ENCODE data around the gene LRRC61. TPM values are rescaled to one million over a fixed set of nuclear protein-coding genes. Genes with fewer than 3 reads are reported as not detected.
A peak's percentile ranks its signal among the peaks of the same experiment; 100 is the strongest.
"Not testable (repeated sequence)": the region's sequence is repeated elsewhere in the genome, so short reads cannot be mapped to it uniquely, and the experiment has no call there.

Gene LRRC61
- total and polyA plus RNA-seq, 2 experiments from 2014 or later: 34.7 to 75.2 TPM

DNA sequence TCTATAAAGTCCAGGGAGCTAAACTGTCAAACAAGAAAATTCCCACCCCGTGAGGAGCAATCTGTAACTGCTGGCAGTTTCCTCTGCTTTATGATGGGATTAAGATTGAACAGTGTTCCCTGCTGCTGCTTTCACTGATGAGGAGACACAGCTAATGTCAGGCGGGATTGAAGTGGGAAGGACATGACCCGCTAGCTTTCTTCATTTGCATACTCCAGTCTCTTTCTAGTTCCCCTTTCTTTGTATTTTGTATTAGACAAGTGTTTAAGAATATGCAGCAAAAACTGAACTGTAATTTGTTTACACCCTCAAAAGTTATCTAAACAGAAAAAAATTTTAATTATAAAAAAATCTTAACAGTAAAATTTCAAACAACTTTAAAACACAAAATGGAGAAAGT is 40.0 kb upstream of the LRRC61 start:
- H3F3A ChIP-seq (replicated peaks; ENCODE audit: low read depth); H3K36me3 ChIP-seq (ENCODE audit: insufficient read depth); ATAC-seq; H3K4me2 ChIP-seq; DNase-seq (ENCODE audit: low spot score); H3K27ac Mint-ChIP-seq; H3K36me3 Mint-ChIP-seq (ENCODE audit: low read depth); H3K27me3 Mint-ChIP-seq (ENCODE audit: insufficient read depth, low read depth, poor library complexity); H3K9me2 ChIP-seq (ENCODE audit: insufficient read depth); H3K9me3 Mint-ChIP-seq; H3K4me3 ChIP-seq; H3K27me3 ChIP-seq (ENCODE audit: insufficient read depth); H4K20me1 ChIP-seq (replicated peaks; ENCODE audit: insufficient read depth); H3K27ac ChIP-seq (ENCODE audit: low read depth); H3K4me3 Mint-ChIP-seq; H3K79me2 ChIP-seq (replicated peaks; ENCODE audit: insufficient read depth); H2AFZ ChIP-seq: not testable (repeated sequence)
- H3K4me1 ChIP-seq (ENCODE audit: insufficient read depth): peaks cover 10% of the 10 kb centered on the region
- H3K4me1 Mint-ChIP-seq: peaks cover 25% of the 10 kb centered on the region; the same call in 2 of the 3 replicates

DNA sequence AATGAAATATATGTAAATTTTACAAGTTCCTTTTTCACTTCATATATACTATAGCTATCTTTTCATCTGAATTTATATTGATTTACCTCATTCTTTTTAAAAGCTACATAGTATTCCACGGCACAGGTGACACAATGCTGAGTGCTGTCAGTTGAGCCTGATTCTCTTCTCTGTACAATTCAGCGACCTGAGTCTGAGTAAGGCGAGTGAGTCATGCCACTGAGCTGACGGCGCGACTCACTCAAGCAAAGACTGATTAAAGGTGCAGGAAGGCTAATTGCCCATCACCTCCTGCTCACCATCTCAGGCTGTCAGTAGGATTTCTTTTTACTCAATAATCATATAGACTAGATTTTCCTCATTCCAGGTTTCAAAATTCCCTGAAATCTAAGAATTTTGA is 39.5 kb upstream of the LRRC61 start:
- not testable (repeated sequence) for H3K36me3 Mint-ChIP-seq (ENCODE audit: low read depth); H3K4me3 Mint-ChIP-seq
- peaks cover 25% of the 10 kb centered on the region for H3K4me1 Mint-ChIP-seq

DNA sequence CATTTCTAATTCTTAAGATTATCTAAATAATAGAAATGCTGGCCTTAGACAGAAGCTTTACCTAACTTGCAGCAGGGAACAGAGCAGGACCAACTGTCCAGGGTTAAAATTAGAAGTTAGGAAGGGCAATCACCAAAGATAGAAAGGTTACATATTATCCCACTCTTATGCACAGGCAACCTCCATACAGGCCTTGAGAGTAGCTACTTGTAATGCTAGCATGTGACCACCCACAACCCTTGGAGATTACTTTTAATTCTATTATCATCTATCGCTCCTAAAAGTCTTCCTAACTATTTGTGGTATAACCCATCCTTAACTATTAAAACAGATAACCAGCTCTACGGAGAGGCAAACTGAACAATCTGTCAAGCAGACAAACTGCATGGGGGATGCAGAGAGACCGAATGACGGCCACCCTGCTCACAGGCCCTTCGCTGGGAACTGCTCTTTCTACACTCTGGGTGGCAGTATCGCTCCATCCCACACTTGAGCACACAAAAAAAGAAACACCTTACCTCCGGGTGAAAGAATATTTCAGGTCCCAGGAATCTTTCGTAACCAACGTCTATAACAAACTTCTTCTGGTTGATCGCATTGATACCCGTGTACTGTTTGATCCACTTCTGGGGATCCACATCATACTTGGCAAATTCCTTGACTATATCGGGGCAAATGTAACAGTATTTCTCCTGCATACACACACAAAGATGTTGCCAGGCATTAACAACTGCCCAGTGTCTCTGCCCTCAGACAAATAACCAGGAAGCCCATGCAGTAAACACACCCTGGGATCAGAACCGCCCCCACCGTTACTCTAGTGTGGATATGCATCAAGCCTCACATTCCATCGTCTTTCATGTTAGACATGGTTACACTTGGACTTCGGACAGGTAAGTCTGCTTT is 37.1 kb upstream of the LRRC61 start:
- H3K9me3 Mint-ChIP-seq; H3K27ac Mint-ChIP-seq; H2AFZ ChIP-seq; H3K4me2 ChIP-seq; H3K36me3 ChIP-seq (ENCODE audit: insufficient read depth); H3K27me3 ChIP-seq (ENCODE audit: insufficient read depth); H3K4me3 ChIP-seq; H3K4me1 ChIP-seq (ENCODE audit: insufficient read depth); H3K9me2 ChIP-seq (ENCODE audit: insufficient read depth); H4K20me1 ChIP-seq (replicated peaks; ENCODE audit: insufficient read depth); H3K27ac ChIP-seq (ENCODE audit: low read depth); H3F3A ChIP-seq (replicated peaks; ENCODE audit: low read depth); H3K36me3 Mint-ChIP-seq (ENCODE audit: low read depth); H3K4me3 Mint-ChIP-seq; H3K79me2 ChIP-seq (replicated peaks; ENCODE audit: insufficient read depth); H3K27me3 Mint-ChIP-seq (ENCODE audit: insufficient read depth, low read depth, poor library complexity): not testable (repeated sequence)
- H3K4me1 Mint-ChIP-seq: peaks cover 12% of the 10 kb centered on the region
- DNase-seq (ENCODE audit: low spot score) (peak; percentile 22), ATAC-seq (peak; percentile 83)
- peak; percentile 63 to 66 for TF ChIP-seq CTCF (conservative IDR thresholded peaks at IDR 0.05; ENCODE audit: low read depth in 2 of 2)

More for the DNA sequence above, 39.5 kb upstream of the LRRC61 start:
- not testable (repeated sequence) for H3K9me3 Mint-ChIP-seq; H3K27me3 Mint-ChIP-seq (ENCODE audit: insufficient read depth, low read depth, poor library complexity); H3K79me2 ChIP-seq (replicated peaks; ENCODE audit: insufficient read depth); H3F3A ChIP-seq (replicated peaks; ENCODE audit: low read depth); H3K4me2 ChIP-seq; H2AFZ ChIP-seq; H3K27me3 ChIP-seq (ENCODE audit: insufficient read depth); H3K27ac ChIP-seq (ENCODE audit: low read depth); ATAC-seq; H4K20me1 ChIP-seq (replicated peaks; ENCODE audit: insufficient read depth); H3K27ac Mint-ChIP-seq; H3K36me3 ChIP-seq (ENCODE audit: insufficient read depth); DNase-seq (ENCODE audit: low spot score); H3K9me2 ChIP-seq (ENCODE audit: insufficient read depth); H3K4me3 ChIP-seq
- H3K4me1 ChIP-seq (ENCODE audit: insufficient read depth): peaks cover 10% of the 10 kb centered on the region

DNA sequence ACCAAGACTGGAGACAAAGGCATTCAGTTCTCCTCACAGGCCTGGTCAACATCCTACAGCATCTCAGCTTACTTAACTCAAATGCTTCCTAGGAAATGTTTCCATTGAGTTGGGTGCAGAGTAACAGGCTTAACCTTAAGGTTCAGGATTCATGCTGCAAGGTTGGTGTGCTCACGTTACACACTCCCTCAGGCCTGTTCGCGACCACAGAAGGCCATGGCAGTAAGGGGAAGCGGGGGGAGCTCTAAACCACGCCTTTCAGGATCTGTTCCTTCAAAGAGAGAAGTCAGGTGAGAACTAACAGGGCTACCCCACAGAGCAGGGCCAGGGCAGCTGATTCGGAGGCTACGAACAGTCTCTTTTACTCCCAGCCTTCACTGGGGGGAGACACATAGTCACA is 35.3 kb upstream of the LRRC61 start:
- H2AFZ ChIP-seq; H3K4me1 ChIP-seq (ENCODE audit: insufficient read depth); H3K36me3 ChIP-seq (ENCODE audit: insufficient read depth); H3F3A ChIP-seq (replicated peaks; ENCODE audit: low read depth); H4K20me1 ChIP-seq (replicated peaks; ENCODE audit: insufficient read depth); H3K27ac ChIP-seq (ENCODE audit: low read depth); DNase-seq (ENCODE audit: low spot score); H3K9me3 Mint-ChIP-seq; H3K36me3 Mint-ChIP-seq (ENCODE audit: low read depth); H3K27me3 ChIP-seq (ENCODE audit: insufficient read depth); H3K9me2 ChIP-seq (ENCODE audit: insufficient read depth); H3K4me3 Mint-ChIP-seq; H3K27ac Mint-ChIP-seq; H3K4me3 ChIP-seq; H3K79me2 ChIP-seq (replicated peaks; ENCODE audit: insufficient read depth); H3K27me3 Mint-ChIP-seq (ENCODE audit: insufficient read depth, low read depth, poor library complexity); H3K4me2 ChIP-seq: not testable (repeated sequence)
- peak; percentile 55 for ATAC-seq
- H3K4me1 Mint-ChIP-seq: peaks cover 14% of the 10 kb centered on the region
- TF ChIP-seq CTCF (conservative IDR thresholded peaks at IDR 0.05; ENCODE audit: low read depth in 2 of 2): peak in 1 of 2 experiments; percentile 16; a peak in 1 of 4 replicates

GRCh38 chr7:150288816-150289215 is 34.3 kb upstream of the LRRC61 start:
- not testable (repeated sequence) for H3K27ac Mint-ChIP-seq

More at GRCh38 chr7:150288816-150289215, 34.3 kb upstream of the LRRC61 start:
- not testable (repeated sequence) for H3K79me2 ChIP-seq (replicated peaks; ENCODE audit: insufficient read depth); H3K4me3 ChIP-seq; H2AFZ ChIP-seq; H3K36me3 ChIP-seq (ENCODE audit: insufficient read depth); H3F3A ChIP-seq (replicated peaks; ENCODE audit: low read depth); H3K4me1 ChIP-seq (ENCODE audit: insufficient read depth); H3K4me3 Mint-ChIP-seq; H3K9me3 Mint-ChIP-seq; H3K4me2 ChIP-seq; ATAC-seq; H4K20me1 ChIP-seq (replicated peaks; ENCODE audit: insufficient read depth); H3K9me2 ChIP-seq (ENCODE audit: insufficient read depth); DNase-seq (ENCODE audit: low spot score); H3K27ac ChIP-seq (ENCODE audit: low read depth); H3K27me3 ChIP-seq (ENCODE audit: insufficient read depth); H3K27me3 Mint-ChIP-seq (ENCODE audit: insufficient read depth, low read depth, poor library complexity); H3K36me3 Mint-ChIP-seq (ENCODE audit: low read depth)
- peaks cover 14% of the 10 kb centered on the region for H3K4me1 Mint-ChIP-seq
